HEK293T (cell line): ENCODE results near the gene BMP5.
A peak's percentile ranks its signal among the peaks of the same experiment; 100 is the strongest.

Source experiments
- CTCF ChIA-PET: fragments of 350-600 bp; formaldehyde crosslinking; extraction: SDS; loops from one replicate; lab custom pipeline; 2021; ENCODE audit warnings: antibody characterized with exemption, inconsistent platforms; lab: Yijun Ruan, JAX
- POLR2A ChIA-PET: fragments of 350-600 bp; formaldehyde crosslinking; extraction: SDS; loops from one replicate; lab custom pipeline; 2020; ENCODE audit warnings: antibody characterized with exemption, inconsistent platforms; lab: Yijun Ruan, JAX
- DNase-seq: peaks from one replicate; pipeline ENCODE4 v3.0.0; 2012; ENCODE audit warnings: mixed read lengths; ENCODE audit errors: extremely low spot score
- ARNT ChIP-seq: fragments of 450-650 bp; IDR thresholded peaks from 2 replicates; pipeline ENCODE4 v1.6.1; 2017; ENCODE audit warnings: mild to moderate bottlenecking
- BHLHE40 ChIP-seq: fragments of 450-650 bp; IDR thresholded peaks from 2 replicates; pipeline ENCODE4 v1.6.1; 2016; ENCODE audit warnings: mild to moderate bottlenecking, moderate library complexity, borderline replicate concordance
- CTBP1 ChIP-seq: fragments of 450-650 bp; IDR thresholded peaks from 2 replicates; pipeline ENCODE4 v1.6.1; 2016; ENCODE audit warnings: borderline replicate concordance
- ELF4 ChIP-seq: fragments of 450-650 bp; IDR thresholded peaks from 2 replicates; pipeline ENCODE4 v1.6.1; 2017; ENCODE audit warnings: antibody characterized with exemption
- FOXA1 ChIP-seq: fragments of 450-650 bp; IDR thresholded peaks from 2 replicates; pipeline ENCODE4 v1.6.1; 2016; ENCODE audit warnings: mild to moderate bottlenecking
- FOXK2 ChIP-seq: fragments of 450-650 bp; IDR thresholded peaks from 2 replicates; pipeline ENCODE4 v1.6.1; 2016; ENCODE audit warnings: mild to moderate bottlenecking
- FOXM1 ChIP-seq: fragments of 450-650 bp; IDR thresholded peaks from 2 replicates; pipeline ENCODE4 v1.6.1; 2017; ENCODE audit warnings: mild to moderate bottlenecking, borderline replicate concordance
- HDGF ChIP-seq: fragments of 450-650 bp; IDR thresholded peaks from 2 replicates; pipeline ENCODE4 v1.6.1; 2017; ENCODE audit warnings: antibody characterized with exemption, borderline replicate concordance
- L3MBTL2 ChIP-seq: fragments of 450-650 bp; conservative IDR thresholded peaks from 2 replicates; pipeline ENCODE4 v1.6.1; 2016; ENCODE audit warnings: mild to moderate bottlenecking
- LEF1 ChIP-seq: fragments of 450-650 bp; IDR thresholded peaks from 2 replicates; pipeline ENCODE4 v1.6.1; 2017; ENCODE audit warnings: mild to moderate bottlenecking, borderline replicate concordance
- NFRKB ChIP-seq: fragments of 450-650 bp; IDR thresholded peaks from 2 replicates; pipeline ENCODE4 v1.6.1; 2016; ENCODE audit warnings: mild to moderate bottlenecking, moderate library complexity
- PKNOX1 ChIP-seq: fragments of 450-650 bp; IDR thresholded peaks from 2 replicates; pipeline ENCODE4 v1.6.1; 2016
- SP1 ChIP-seq: fragments of 450-650 bp; IDR thresholded peaks from 2 replicates; pipeline ENCODE4 v1.6.1; 2017
- SUZ12 ChIP-seq: fragments of 450-650 bp; IDR thresholded peaks from 2 replicates; pipeline ENCODE4 v1.6.1; 2016; ENCODE audit warnings: mild to moderate bottlenecking
- TARDBP ChIP-seq: fragments of 450-650 bp; IDR thresholded peaks from 2 replicates; pipeline ENCODE4 v1.6.1; 2016
- ZNF384 ChIP-seq: fragments of 450-650 bp; IDR thresholded peaks from 2 replicates; pipeline ENCODE4 v1.6.1; 2016

Gene BMP5

DNA sequence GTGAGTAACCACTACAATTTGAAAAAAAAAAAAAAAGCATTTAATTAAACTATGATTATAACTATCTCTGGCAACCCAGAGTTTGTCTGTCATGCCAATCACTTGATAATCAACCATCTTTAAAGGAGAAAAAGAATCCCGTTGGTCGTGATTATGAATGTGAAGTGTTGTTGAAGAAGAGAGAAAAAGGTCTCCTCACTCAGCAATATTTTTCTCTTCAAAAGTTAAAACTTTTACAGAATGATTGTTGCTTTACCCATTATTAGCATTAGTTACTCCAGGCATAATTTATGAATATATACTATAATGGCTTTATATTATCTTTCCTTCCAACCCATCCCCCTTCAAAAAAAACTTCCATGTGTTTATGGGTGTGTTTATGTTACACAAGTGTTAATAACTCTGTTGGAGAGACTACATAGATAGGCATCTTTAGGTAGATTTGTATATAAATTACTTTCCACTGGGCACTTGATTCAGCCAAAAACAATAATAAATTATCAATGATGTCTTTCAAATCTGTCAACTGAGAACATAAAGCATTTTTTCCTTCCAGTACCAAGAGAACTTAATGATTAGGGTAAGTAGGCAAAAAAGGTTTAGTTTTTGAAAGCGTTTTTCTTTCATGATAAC is 5.1 kb downstream of the BMP5 start:
- POLR2A ChIA-PET: no interaction called here
- DNase-seq: no peak
- TF ChIP-seq SUZ12: no peak
- TF ChIP-seq PKNOX1: peak; percentile 46; the same call in 1 of the 2 replicates
- CTCF ChIA-PET: no interaction called here

GRCh38 chr6:55869674-55870073 is 5.7 kb downstream of the BMP5 start:
- ChIA-PET POLR2A (no interaction called here), CTCF (no interaction called here)
- no peak for DNase-seq
- no peak for TF ChIP-seq FOXA1
- TF ChIP-seq ARNT: no peak
- TF ChIP-seq LEF1: no peak
- TF ChIP-seq FOXM1: no peak
- no peak for TF ChIP-seq TARDBP
- TF ChIP-seq PKNOX1: no peak
- no peak for TF ChIP-seq NFRKB
- no peak for TF ChIP-seq ZNF384
- no peak for TF ChIP-seq HDGF
- no peak for TF ChIP-seq FOXK2
- no peak for TF ChIP-seq SUZ12
- no peak for TF ChIP-seq ELF4
- TF ChIP-seq CTBP1: no peak
- TF ChIP-seq L3MBTL2: no peak
- TF ChIP-seq SP1: no peak
- TF ChIP-seq BHLHE40: no peak

- DNase-seq: peak; percentile 18
- peak; percentile 32; the same call in 1 of the 2 replicates for TF ChIP-seq PKNOX1
- no peak for TF ChIP-seq FOXM1
- TF ChIP-seq LEF1: no peak
- TF ChIP-seq NFRKB: no peak
- no peak for TF ChIP-seq HDGF
- TF ChIP-seq SUZ12: no peak
- TF ChIP-seq CTBP1: peak; percentile 35; the same call in 1 of the 2 replicates
- POLR2A ChIA-PET: no interaction called here
- CTCF ChIA-PET: no interaction called here
These were observed 6.5 kb downstream of the BMP5 start for GRCh38 chr6:55868771-55869479.

- no peak for DNase-seq
- TF ChIP-seq HDGF (no peak), FOXM1 (no peak), L3MBTL2 (no peak), PKNOX1 (peak; percentile 6; the same call in 1 of the 2 replicates), BHLHE40 (no peak), ARNT (no peak), FOXA1 (no peak), SP1 (no peak)
- CTCF ChIA-PET: no interaction called here
- POLR2A ChIA-PET: no interaction called here
These were observed 7.2 kb downstream of the BMP5 start for GRCh38 chr6:55868176-55868575.

- TF ChIP-seq LEF1: no peak
- no peak for TF ChIP-seq NFRKB
- TF ChIP-seq FOXA1: no peak
- no peak for TF ChIP-seq FOXM1
- TF ChIP-seq ZNF384: no peak
- TF ChIP-seq TARDBP: no peak
- TF ChIP-seq CTBP1: no peak
- TF ChIP-seq BHLHE40: no peak
- no peak for TF ChIP-seq SUZ12
- TF ChIP-seq L3MBTL2: no peak
- TF ChIP-seq SP1: no peak
- no peak for TF ChIP-seq HDGF
- TF ChIP-seq PKNOX1: no peak
- no peak for TF ChIP-seq ELF4
- TF ChIP-seq ARNT: no peak
- no peak for TF ChIP-seq FOXK2
- ChIA-PET POLR2A (no interaction called here), CTCF (interaction anchor here (0.7 kb wide), 1 partner anchor 1719 kb away, joined by 3 read pairs; no protein-coding TSS in a partner anchor)
- DNase-seq: no peak
These were observed 9.3 kb downstream of the BMP5 start for GRCh38 chr6:55866128-55866527.
